HG03460 (cell line): Measurements from ENCODE around the gene NLRP11.

ENCODE experiments used
- ATAC-seq: cut with Tn5 transposase; IDR thresholded peaks from one replicate; pipeline ENCODE4 v1.9.1; 2021; ENCODE audit not compliant: unreplicated experiment

The NLRP11 gene

GRCh38 chr19:55831846-55832245 is at the start of gene NLRP11:
TSS of gene NLRP11 (minus strand) at chr19:55831999. CDS start at chr19:55818174, 13,825 bp downstream.
- ATAC-seq: no peak

- ATAC-seq: no peak
Observed at GRCh38 chr19:55877211-55877610, 45.4 kb upstream of the NLRP11 start.

- ATAC-seq: no peak
Observed at GRCh38 chr19:55870736-55871135, 38.9 kb upstream of the NLRP11 start.

- ATAC-seq: no peak
Observed at GRCh38 chr19:55867101-55867500, 35.3 kb upstream of the NLRP11 start.

- no peak for ATAC-seq
Observed at GRCh38 chr19:55866521-55866920, 34.7 kb upstream of the NLRP11 start.

GRCh38 chr19:55858969-55859368 is 27.2 kb upstream of the NLRP11 start:
- ATAC-seq: no peak

GRCh38 chr19:55858401-55858800 is 26.6 kb upstream of the NLRP11 start:
- no peak for ATAC-seq

GRCh38 chr19:55857974-55858373 is 26.2 kb upstream of the NLRP11 start:
- ATAC-seq: no peak

GRCh38 chr19:55857149-55857548 is 25.4 kb upstream of the NLRP11 start:
- ATAC-seq: no peak

GRCh38 chr19:55855160-55855559 is 23.4 kb upstream of the NLRP11 start:
- no peak for ATAC-seq

- ATAC-seq: no peak
Observed at GRCh38 chr19:55838906-55839305, 7.1 kb upstream of the NLRP11 start.

GRCh38 chr19:55838251-55838650 is 6.5 kb upstream of the NLRP11 start:
- ATAC-seq: no peak

- no peak for ATAC-seq
Observed at GRCh38 chr19:55836340-55836739, 4.5 kb upstream of the NLRP11 start, which contains the start of gene NLRP4. TSS of gene NLRP4 (plus strand) at chr19:55836540. CDS start at chr19:55852081, 15,541 bp downstream.

- no peak for ATAC-seq
Observed at GRCh38 chr19:55832676-55833075, 877 bp upstream of the NLRP11 start.

- no peak for ATAC-seq
Observed at GRCh38 chr19:55830656-55831055, 1.1 kb downstream of the NLRP11 start.

- no peak for ATAC-seq
Observed at GRCh38 chr19:55820037-55820436, 11.8 kb downstream of the NLRP11 start.

GRCh38 chr19:55813906-55814305 is 17.9 kb downstream of the NLRP11 start:
- no peak for ATAC-seq

- no peak for ATAC-seq
Observed at GRCh38 chr19:55812449-55812848, 19.4 kb downstream of the NLRP11 start.

GRCh38 chr19:55811340-55811739 is 20.5 kb downstream of the NLRP11 start:
- ATAC-seq: no peak

- ATAC-seq: no peak
Observed at GRCh38 chr19:55809381-55810058, 22.3 kb downstream of the NLRP11 start.

GRCh38 chr19:55802281-55802680 is 29.5 kb downstream of the NLRP11 start:
- no peak for ATAC-seq

- ATAC-seq: no peak
Observed at GRCh38 chr19:55801416-55801815, 30.4 kb downstream of the NLRP11 start.

GRCh38 chr19:55795021-55795420 is 36.8 kb downstream of the NLRP11 start:
- no peak for ATAC-seq
